Gastrocnemius medialis (tissue), 4 donors: ENCODE data around the gene CRTC2. TPM values are rescaled to one million over a fixed set of nuclear protein-coding genes. Genes with fewer than 3 reads are reported as not detected.
A peak's percentile ranks its signal among the peaks of the same experiment; 100 is the strongest.

Experiments used
- ATAC-seq, 2 donors: fragments of 150-250 bp; one replicate each; pipeline ENCODE4 v1.9.1; 2016
- DNase-seq, 2 donors: peaks; one replicate each; pipeline ENCODE4 v3.0.0-alpha.2; 2019
- H3K27ac ChIP-seq, 4 donors: fragments of 200-600 bp; sonication (generic); 1 replicate in 1 of 4; 2 replicates in 3 of 4; pipeline ENCODE4 v1.5.1; 2016 to 2018; ENCODE audit warnings: mild to moderate bottlenecking in 2 of 4, moderate library complexity in 1 of 4
- H3K27me3 ChIP-seq, 3 donors: fragments of 200-600 bp; sonication (generic) in 2 of 3; 1 replicate in 1 of 3; 2 replicates in 2 of 3; pipeline versions ENCODE4 v1.5.1 to v1.6.0; 2016 to 2019; ENCODE audit warnings: mild to moderate bottlenecking in 1 of 3, moderate library complexity in 1 of 3
- H3K36me3 ChIP-seq, 2 donors: fragments of 200-600 bp; sonication (generic) in 1 of 2; one replicate each; pipeline ENCODE4 v1.5.1; 2017 to 2018
- H3K4me1 ChIP-seq, 2 donors: fragments of 200-600 bp; sonication (generic) in 1 of 2; one replicate each; pipeline ENCODE4 v1.5.1; 2016 to 2017; ENCODE audit warnings: mild to moderate bottlenecking in 2 of 2
- H3K4me3 ChIP-seq, 4 donors: fragments of 200-600 bp; sonication (generic) in 3 of 4; 1 replicate in 1 of 4; 2 replicates in 3 of 4; pipeline ENCODE4 v1.5.1; 2016 to 2019; ENCODE audit warnings: mild to moderate bottlenecking in 2 of 4
- H3K9me3 ChIP-seq, 3 donors: fragments of 200-600 bp; sonication (generic) in 2 of 3; 1 replicate in 1 of 3; 2 replicates in 2 of 3; pipeline ENCODE4 v1.5.1; 2016 to 2019
- CTCF ChIP-seq, 5 experiments: fragments of 450-650 bp in 3 of 5; fragments of 200-600 bp in 2 of 5; sonication (generic) in 2 of 5; IDR thresholded peaks in 4 of 5; conservative IDR thresholded peaks in 1 of 5; 1 replicate in 4 of 5; 2 replicates in 1 of 5; pipeline ENCODE4 v1.5.1; 2016 to 2019; ENCODE audit warnings: antibody characterized with exemption in 5 of 5, mild to moderate bottlenecking in 3 of 5, moderate library complexity in 3 of 5
- POLR2A ChIP-seq, 2 donors: fragments of 450-650 bp; IDR thresholded peaks; one replicate each; pipeline ENCODE4 v1.6.1; 2017; ENCODE audit warnings: antibody characterized with exemption in 2 of 2, mild to moderate bottlenecking in 2 of 2, moderate library complexity in 2 of 2
- in situ Hi-C, 4 donors: fragments of 200-750 bp; cut with MboI; loops; one replicate each; pipeline versions ENCODE4 v1.15.0 to v1.8.0; 2017; ENCODE audit warnings: low sequenced_read_pairs in 4 of 4
- intact Hi-C: fragments of 100-400 bp; cut with DNase I; formaldehyde crosslinking; loops from one replicate; pipeline ENCODE4 v1.15.1; 2023; ENCODE audit warnings: low total_unique reads
- total RNA-seq, 4 donors: library from RNA; depleted of rRNA; stranded (reverse); fragments of >200 nt; gene quantifications; one replicate each; pipeline versions ENCODE4 v1.1.0 to v1.2.3, GENCODE V29; 2016

Gene CRTC2
- total RNA-seq, 4 donors from 2014 or later, result 17.4 to 27.1 (median 23.3) TPM

- in situ Hi-C loops, result no loop called here
- ATAC-seq, result no peak
- intact Hi-C loops, result no loop called here
Measured at GRCh38 chr1:153953859-153954365, 4.5 kb downstream of the CRTC2 start.

GRCh38 chr1:153951801-153952200 is 6.6 kb downstream of the CRTC2 start:
- intact Hi-C loops, result no loop called here
- no peak for DNase-seq
- in situ Hi-C loops, result no loop called here

More at GRCh38 chr1:153953859-153954365, 4.5 kb downstream of the CRTC2 start:
- Histone ChIP-seq H3K27ac (peak overlapping the region in 2 of 4 donors; percentile 14 to 27), H3K27me3 (no peaks in the 10 kb centered on the region), H3K4me3 (no peak overlapping the region), H3K4me1 (peaks cover 32 to 34% of the 10 kb centered on the region in 2 donors), H3K36me3 (peaks cover 0 to 46% of the 10 kb centered on the region in 2 donors), H3K9me3 (no peaks in the 10 kb centered on the region)
- no peak for TF ChIP-seq CTCF (IDR thresholded peaks at IDR 0.05 in 4 of 5, conservative IDR thresholded peaks at IDR 0.05 in 1 of 5)
- TF ChIP-seq POLR2A (IDR thresholded peaks at IDR 0.05), result no peak
- DNase-seq, result no peak

GRCh38 chr1:153951183-153951582 is 7.2 kb downstream of the CRTC2 start:
- Histone ChIP-seq H3K9me3 (no peaks in the 10 kb centered on the region), H3K27ac (no peak overlapping the region), H3K4me1 (peaks cover 20 to 22% of the 10 kb centered on the region in 2 donors), H3K27me3 (no peaks in the 10 kb centered on the region), H3K36me3 (peaks cover 0 to 60% of the 10 kb centered on the region in 2 donors), H3K4me3 (no peak overlapping the region)
- ATAC-seq (no peak), DNase-seq (no peak)
- TF ChIP-seq POLR2A (IDR thresholded peaks at IDR 0.05) (no peak), CTCF (IDR thresholded peaks at IDR 0.05 in 4 of 5, conservative IDR thresholded peaks at IDR 0.05 in 1 of 5) (no peak)
- in situ Hi-C loops (no loop called here), intact Hi-C loops (no loop called here)

More at GRCh38 chr1:153951801-153952200, 6.6 kb downstream of the CRTC2 start:
- no peaks in the 10 kb centered on the region for H3K27me3 ChIP-seq
- peaks cover 0 to 60% of the 10 kb centered on the region in 2 donors for H3K36me3 ChIP-seq
- no peaks in the 10 kb centered on the region for H3K9me3 ChIP-seq
- no peak for TF ChIP-seq CTCF (IDR thresholded peaks at IDR 0.05 in 4 of 5, conservative IDR thresholded peaks at IDR 0.05 in 1 of 5)
- no peak for TF ChIP-seq POLR2A (IDR thresholded peaks at IDR 0.05)
- H3K27ac ChIP-seq, result no peak overlapping the region
- H3K4me3 ChIP-seq, result no peak overlapping the region
- peaks cover 24 to 26% of the 10 kb centered on the region in 2 donors for H3K4me1 ChIP-seq
- ATAC-seq, result no peak

GRCh38 chr1:153946622-153947241 is 11.7 kb downstream of the CRTC2 start, which contains the start of gene DENND4B:
Gene DENND4B, minus strand, starts transcription at chr1:153946718. Its CDS starts 2,344 bp downstream, at chr1:153944374.
- peak within 1 kb of the TSS; percentile 98 to 99 (median 98) for H3K27ac ChIP-seq
- intact Hi-C loops (loop anchor here (1.0 kb wide), 4 partner anchors 12 to 149 kb away; partner anchors contain the start of genes CRTC2 and RAB13), in situ Hi-C loops (loop anchor here in 2 of 4 donors (5.0 to 10.0 kb wide), 2 partner anchors 41 to 152 kb away; partner anchors contain the start of gene RAB13 (in 1 of the 2))
- H3K27me3 ChIP-seq, result no peaks in the 10 kb centered on the region
- H3K9me3 ChIP-seq, result no peaks in the 10 kb centered on the region
- H3K36me3 ChIP-seq, result peaks cover 0 to 53% of the 10 kb centered on the region in 2 donors
- DNase-seq, result peak; percentile 71 to 86
- H3K4me3 ChIP-seq, result peak within 1 kb of the TSS; percentile 70 to 90 (median 78)
- peak; percentile 74 to 75 for ATAC-seq
- peaks cover 15 to 31% of the 10 kb centered on the region in 2 donors for H3K4me1 ChIP-seq
- TF ChIP-seq CTCF (IDR thresholded peaks at IDR 0.05 in 4 of 5, conservative IDR thresholded peaks at IDR 0.05 in 1 of 5) (peak; percentile 91 to 99 (median 97)), POLR2A (IDR thresholded peaks at IDR 0.05) (no peak)
